Activated CD4-positive, alpha-beta T cell treated with anti-CD3 and anti-CD28 coated beads, Interleukin-2, amount 10 ng/mL, durations not matched to agents 24 days and 14 days (primary cell): ENCODE measurements around the gene AKR1B1. TPM values are rescaled to one million over a fixed set of nuclear protein-coding genes. Genes with fewer than 3 reads are reported as not detected.
"Not testable (repeated sequence)": the region's sequence is repeated elsewhere in the genome, so short reads cannot be mapped to it uniquely, and the experiment has no call there.

Experiments used
- DNase-seq: peaks from one replicate; pipeline ENCODE4 v3.0.0; 2022
- H3K27ac Mint-ChIP-seq: one replicate; pipeline ENCODE4 v1.8.0; 2022; ENCODE audit warnings: mild to moderate bottlenecking, mixed read lengths
- H3K27me3 Mint-ChIP-seq: one replicate; pipeline ENCODE4 v1.8.0; 2022; ENCODE audit warnings: mixed read lengths
- H3K36me3 Mint-ChIP-seq: one replicate; pipeline ENCODE4 v1.8.0; 2022; ENCODE audit warnings: low read depth, mild to moderate bottlenecking, mixed read lengths
- H3K4me1 Mint-ChIP-seq: one replicate; pipeline ENCODE4 v1.8.0; 2021; ENCODE audit warnings: mixed read lengths
- H3K4me3 Mint-ChIP-seq: one replicate; pipeline ENCODE4 v1.8.0; 2022; ENCODE audit warnings: mild to moderate bottlenecking, moderate library complexity, mixed read lengths
- H3K9me3 Mint-ChIP-seq: one replicate; pipeline ENCODE4 v1.8.0; 2021; ENCODE audit warnings: mixed read lengths
- intact Hi-C: fragments of 100-400 bp; cut with micrococcal nuclease; formaldehyde crosslinking; loops from one replicate; pipeline ENCODE4 v1.15.1; 2023
- total RNA-seq: library from RNA; stranded (reverse); gene quantifications from 2 replicates; pipeline ENCODE4 v1.2.3, GENCODE V29; 2022

The AKR1B1 gene
- total RNA-seq, result 107 TPM in 2 replicates

GRCh38 chr7:134458806-134459698, at the start of gene AKR1B1:
AKR1B1 (minus strand) TSS chr7:134459100; CDS start chr7:134459062, 38 bp downstream.
- Mint-ChIP-seq H3K4me1 (peaks cover 39% of the 10 kb centered on the region), H3K36me3 (peaks cover 15% of the 10 kb centered on the region), H3K27ac (peak within 1 kb of the TSS; percentile 83), H3K9me3 (peaks cover 1% of the 10 kb centered on the region), H3K4me3 (peak within 1 kb of the TSS; percentile 90), H3K27me3 (no peaks in the 10 kb centered on the region)
- intact Hi-C loops, result loop anchor here (1.0 to 10.0 kb wide), 8 partner anchors 27 to 1098 kb away; partner anchors contain the start of genes BPGM, CYREN, NUP205 and SLC35B4
- peak; percentile 97 for DNase-seq

- no peak for DNase-seq
- no peaks in the 10 kb centered on the region for H3K9me3 Mint-ChIP-seq
- peaks cover 4% of the 10 kb centered on the region for H3K27me3 Mint-ChIP-seq
- no peaks in the 10 kb centered on the region for H3K4me1 Mint-ChIP-seq
- H3K4me3 Mint-ChIP-seq, result no peak overlapping the region
- intact Hi-C loops, result no loop called here
- no peaks in the 10 kb centered on the region for H3K36me3 Mint-ChIP-seq
- no peak overlapping the region for H3K27ac Mint-ChIP-seq
These were observed 47.0 kb upstream of the AKR1B1 start for GRCh38 chr7:134505856-134506255.

GRCh38 chr7:134504660-134505164, 45.8 kb upstream of the AKR1B1 start:
- intact Hi-C loops, result no loop called here
- Mint-ChIP-seq H3K36me3 (no peaks in the 10 kb centered on the region), H3K4me3 (no peak overlapping the region), H3K27me3 (peaks cover 4% of the 10 kb centered on the region), H3K27ac (no peak overlapping the region), H3K9me3 (no peaks in the 10 kb centered on the region), H3K4me1 (no peaks in the 10 kb centered on the region)
- DNase-seq, result no peak

GRCh38 chr7:134502463-134503371, 43.8 kb upstream of the AKR1B1 start:
- no peak for DNase-seq
- Mint-ChIP-seq H3K36me3 (no peaks in the 10 kb centered on the region), H3K27ac (no peak overlapping the region), H3K27me3 (peaks cover 14% of the 10 kb centered on the region), H3K4me3 (no peak overlapping the region), H3K4me1 (no peaks in the 10 kb centered on the region), H3K9me3 (no peaks in the 10 kb centered on the region)
- intact Hi-C loops, result no loop called here

- Mint-ChIP-seq H3K4me1 (no peaks in the 10 kb centered on the region), H3K36me3 (no peaks in the 10 kb centered on the region), H3K27me3 (peaks cover 19% of the 10 kb centered on the region), H3K9me3 (no peaks in the 10 kb centered on the region), H3K4me3 (no peak overlapping the region), H3K27ac (no peak overlapping the region)
- intact Hi-C loops, result no loop called here
- no peak for DNase-seq
These were observed 42.1 kb upstream of the AKR1B1 start for GRCh38 chr7:134500982-134501381.

GRCh38 chr7:134500406-134500805, 41.5 kb upstream of the AKR1B1 start:
- DNase-seq, result no peak
- intact Hi-C loops, result no loop called here
- H3K27me3 Mint-ChIP-seq, result peaks cover 21% of the 10 kb centered on the region
- no peak overlapping the region for H3K27ac Mint-ChIP-seq
- no peaks in the 10 kb centered on the region for H3K9me3 Mint-ChIP-seq
- H3K4me1 Mint-ChIP-seq, result no peaks in the 10 kb centered on the region
- H3K4me3 Mint-ChIP-seq, result no peak overlapping the region
- no peaks in the 10 kb centered on the region for H3K36me3 Mint-ChIP-seq

GRCh38 chr7:134495546-134495945, 36.6 kb upstream of the AKR1B1 start:
- H3K27ac Mint-ChIP-seq, result no peak overlapping the region
- H3K9me3 Mint-ChIP-seq, result no peaks in the 10 kb centered on the region
- intact Hi-C loops, result no loop called here
- DNase-seq, result no peak
- no peaks in the 10 kb centered on the region for H3K4me1 Mint-ChIP-seq
- no peaks in the 10 kb centered on the region for H3K36me3 Mint-ChIP-seq
- peaks cover 35% of the 10 kb centered on the region for H3K27me3 Mint-ChIP-seq
- H3K4me3 Mint-ChIP-seq, result no peak overlapping the region

GRCh38 chr7:134493091-134493490, 34.2 kb upstream of the AKR1B1 start:
- intact Hi-C loops, result no loop called here
- peaks cover 30% of the 10 kb centered on the region for H3K27me3 Mint-ChIP-seq

GRCh38 chr7:134487721-134488120, 28.8 kb upstream of the AKR1B1 start:
- DNase-seq, H3K27ac Mint-ChIP-seq, H3K9me3 Mint-ChIP-seq, H3K4me3 Mint-ChIP-seq, H3K4me1 Mint-ChIP-seq, H3K36me3 Mint-ChIP-seq, intact Hi-C loops: not testable (repeated sequence)
- peaks cover 14% of the 10 kb centered on the region for H3K27me3 Mint-ChIP-seq

More at GRCh38 chr7:134493091-134493490, 34.2 kb upstream of the AKR1B1 start:
- Mint-ChIP-seq H3K36me3 (no peaks in the 10 kb centered on the region), H3K9me3 (no peaks in the 10 kb centered on the region), H3K4me1 (no peaks in the 10 kb centered on the region), H3K27ac (no peak overlapping the region), H3K4me3 (no peak overlapping the region)
- no peak for DNase-seq

GRCh38 chr7:134485203-134485602, 26.3 kb upstream of the AKR1B1 start:
- intact Hi-C loops, result no loop called here
- H3K4me3 Mint-ChIP-seq, result no peak overlapping the region
- H3K27me3 Mint-ChIP-seq, result peaks cover 8% of the 10 kb centered on the region
- H3K9me3 Mint-ChIP-seq, result peaks cover 3% of the 10 kb centered on the region
- H3K27ac Mint-ChIP-seq, result no peak overlapping the region
- H3K4me1 Mint-ChIP-seq, result peaks cover 3% of the 10 kb centered on the region
- H3K36me3 Mint-ChIP-seq, result no peaks in the 10 kb centered on the region
- DNase-seq, result no peak

- Mint-ChIP-seq H3K4me1 (peaks cover 3% of the 10 kb centered on the region), H3K27ac (no peak overlapping the region), H3K9me3 (peaks cover 3% of the 10 kb centered on the region), H3K36me3 (no peaks in the 10 kb centered on the region), H3K4me3 (no peak overlapping the region), H3K27me3 (peaks cover 10% of the 10 kb centered on the region)
- intact Hi-C loops, result no loop called here
- DNase-seq, result no peak
These were observed 24.4 kb upstream of the AKR1B1 start for GRCh38 chr7:134483296-134483695.

GRCh38 chr7:134482858-134483257, 24.0 kb upstream of the AKR1B1 start:
- H3K36me3 Mint-ChIP-seq, result no peaks in the 10 kb centered on the region
- peaks cover 3% of the 10 kb centered on the region for H3K4me1 Mint-ChIP-seq
- no peak overlapping the region for H3K27ac Mint-ChIP-seq
- peaks cover 11% of the 10 kb centered on the region for H3K27me3 Mint-ChIP-seq
- peaks cover 3% of the 10 kb centered on the region for H3K9me3 Mint-ChIP-seq
- DNase-seq, result no peak
- intact Hi-C loops, result no loop called here
- no peak overlapping the region for H3K4me3 Mint-ChIP-seq

- peaks cover 3% of the 10 kb centered on the region for H3K9me3 Mint-ChIP-seq
- peaks cover 10% of the 10 kb centered on the region for H3K27me3 Mint-ChIP-seq
- H3K4me3 Mint-ChIP-seq, result no peak overlapping the region
- no peaks in the 10 kb centered on the region for H3K36me3 Mint-ChIP-seq
- no peak for DNase-seq
- H3K27ac Mint-ChIP-seq, result no peak overlapping the region
- peaks cover 3% of the 10 kb centered on the region for H3K4me1 Mint-ChIP-seq
- intact Hi-C loops, result no loop called here
These were observed 22.3 kb upstream of the AKR1B1 start for GRCh38 chr7:134481167-134481566.

- intact Hi-C loops, result no loop called here
- Mint-ChIP-seq H3K4me1 (peaks cover 3% of the 10 kb centered on the region), H3K27ac (no peak overlapping the region), H3K27me3 (peaks cover 10% of the 10 kb centered on the region), H3K36me3 (no peaks in the 10 kb centered on the region), H3K4me3 (no peak overlapping the region), H3K9me3 (peaks cover 3% of the 10 kb centered on the region)
- DNase-seq, result no peak
These were observed 21.8 kb upstream of the AKR1B1 start for GRCh38 chr7:134480730-134481129.
